GM18519 (cell line): ENCODE measurements around the gene BTF3L4.
"Not testable (repeated sequence)": the region's sequence is repeated elsewhere in the genome, so short reads cannot be mapped to it uniquely, and the experiment has no call there.

ENCODE experiments used
- ATAC-seq: cut with Tn5 transposase; IDR thresholded peaks from one replicate; pipeline ENCODE4 v1.9.1; 2021; ENCODE audit warnings: mild to moderate bottlenecking, moderate library complexity; ENCODE audit not compliant: unreplicated experiment, low FRiP score

Gene BTF3L4

DNA sequence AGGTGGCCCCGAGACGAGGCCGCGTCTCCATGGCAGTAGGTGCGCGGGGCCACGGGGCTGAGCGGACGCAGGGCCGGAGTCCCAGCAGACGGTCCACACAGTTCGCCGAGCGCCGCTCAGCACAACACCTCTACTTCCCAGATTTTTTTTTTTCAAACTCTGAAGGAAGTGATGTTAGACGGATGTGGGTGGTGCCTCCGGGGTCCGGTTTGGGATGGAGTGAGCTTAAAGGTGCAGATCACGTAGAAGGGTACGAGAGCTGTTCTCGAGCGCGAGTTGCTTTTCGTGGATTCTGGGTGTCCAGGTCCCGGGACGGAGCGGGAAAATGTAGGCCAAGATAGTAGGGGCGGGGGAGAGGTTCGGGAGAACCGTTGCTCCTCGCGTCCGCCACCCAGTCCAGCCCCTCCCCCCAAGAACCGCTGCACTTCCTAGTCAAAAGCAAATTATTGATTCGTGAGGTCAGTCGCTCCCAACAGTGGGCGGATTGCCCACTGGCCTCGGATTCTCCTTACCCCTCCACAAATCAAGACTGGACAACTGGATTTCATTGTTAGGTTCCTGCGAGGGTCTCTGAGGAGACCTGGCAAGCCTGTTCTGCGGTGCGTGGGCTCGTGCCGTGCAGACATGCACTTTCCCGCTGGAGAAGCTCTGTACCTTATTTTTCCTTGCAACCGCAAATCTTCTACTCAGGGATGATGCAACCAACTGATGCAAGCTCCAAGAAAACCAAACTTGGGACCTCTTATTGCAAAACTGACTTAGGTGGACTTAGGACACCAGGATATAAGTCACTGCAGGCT, 829 bp upstream of the BTF3L4 start, which contains the start of gene TXNDC12:
TSS of gene TXNDC12 (minus strand) at position 126 of the 800 bp plus-strand sequence. CDS start at position 31, 95 bp downstream.
- ATAC-seq: peak; percentile 31

DNA sequence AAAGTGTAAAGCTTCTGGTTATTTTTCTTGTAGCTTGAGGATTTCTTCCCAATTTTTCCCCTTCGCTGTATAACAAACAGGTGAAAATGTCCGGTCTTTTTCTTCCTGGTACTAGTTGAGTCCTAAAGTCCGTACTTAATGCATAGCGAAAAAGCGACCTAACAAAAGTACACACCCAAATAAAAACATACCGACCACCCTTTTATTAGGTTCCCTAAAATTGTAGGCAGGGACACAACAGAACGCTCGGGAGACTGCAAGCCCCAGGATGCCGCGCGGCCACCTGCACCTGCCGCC, 281 bp upstream of the BTF3L4 start:
- no peak for ATAC-seq

DNA sequence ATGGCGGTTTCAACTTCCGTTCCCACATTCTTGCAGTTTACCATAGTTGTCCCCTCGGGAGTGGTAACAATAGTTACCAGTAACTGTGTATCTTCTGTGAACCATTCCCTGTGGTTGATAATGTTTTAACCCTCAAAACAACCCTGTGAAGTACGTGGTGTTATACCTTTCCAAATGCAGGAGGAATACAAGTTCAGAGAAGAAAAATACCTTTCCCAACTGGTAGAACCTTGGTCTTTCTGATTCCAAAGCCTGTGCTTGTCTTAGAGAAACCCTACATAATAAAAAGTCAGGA, 789 bp downstream of the BTF3L4 start:
- peak; percentile 20 for ATAC-seq

DNA sequence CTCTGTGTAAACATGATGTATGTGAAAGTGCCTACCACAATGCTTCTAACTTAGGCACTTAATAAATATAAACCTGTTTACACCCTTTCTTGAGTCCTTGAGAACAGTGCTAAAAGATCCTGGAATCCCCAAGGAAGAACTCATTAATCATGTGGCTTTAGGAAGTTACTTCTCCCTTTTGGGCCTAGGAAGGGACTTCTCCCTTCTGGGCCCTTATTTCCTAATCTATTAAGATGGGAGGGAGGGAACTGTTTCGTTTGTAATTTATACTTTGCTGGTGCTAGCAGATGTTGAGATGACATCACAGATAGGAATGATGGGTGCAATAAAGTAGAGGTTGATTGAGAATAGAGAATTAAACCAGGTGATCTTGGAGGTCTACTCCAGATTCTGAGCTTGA, 1.2 kb downstream of the BTF3L4 start:
- ATAC-seq: no peak

DNA sequence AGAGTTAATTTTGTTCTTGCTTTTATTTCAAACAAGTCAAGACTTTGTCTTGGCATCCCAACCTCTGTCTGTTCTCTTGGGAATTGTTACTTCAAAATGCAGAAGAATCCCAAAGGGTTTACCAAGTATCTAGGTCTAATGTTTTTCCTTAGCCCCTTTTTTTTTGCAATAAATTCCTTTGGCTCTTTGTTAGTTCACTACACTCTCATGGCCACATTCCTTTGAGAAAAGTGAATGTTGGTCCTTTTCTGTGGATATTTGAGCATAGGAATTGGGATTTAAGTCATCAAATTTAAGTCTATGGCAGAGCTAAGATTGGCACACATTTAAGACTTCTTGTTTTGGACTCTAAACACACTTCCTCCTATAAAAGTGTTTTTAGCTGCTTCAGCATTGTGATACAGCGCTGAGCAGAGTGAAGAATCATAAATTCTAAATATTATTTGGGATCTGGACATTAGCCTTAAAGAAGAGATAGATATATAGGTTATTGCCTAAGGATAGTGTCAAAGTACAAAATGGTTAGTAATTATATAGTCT, 1.9 kb downstream of the BTF3L4 start:
- ATAC-seq: no peak

DNA sequence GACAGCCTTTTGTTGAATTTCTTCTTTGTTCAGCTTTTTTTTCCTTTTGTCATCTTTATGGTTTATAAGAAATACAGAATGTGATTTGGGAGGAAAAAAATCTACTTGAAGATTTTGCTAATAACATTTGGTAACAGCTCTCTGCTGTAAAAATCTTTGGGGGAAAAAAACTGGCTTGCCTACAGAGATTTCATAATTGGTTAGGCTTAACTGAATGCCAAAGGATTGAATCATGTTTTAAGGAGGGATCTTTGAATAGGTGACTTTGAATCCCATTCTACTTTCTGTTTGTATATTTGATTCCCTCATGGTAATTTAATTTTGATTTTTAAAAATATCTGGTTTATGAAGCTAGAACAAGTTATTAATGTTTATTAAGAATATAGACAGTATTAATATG, 3.2 kb downstream of the BTF3L4 start:
- no peak for ATAC-seq

DNA sequence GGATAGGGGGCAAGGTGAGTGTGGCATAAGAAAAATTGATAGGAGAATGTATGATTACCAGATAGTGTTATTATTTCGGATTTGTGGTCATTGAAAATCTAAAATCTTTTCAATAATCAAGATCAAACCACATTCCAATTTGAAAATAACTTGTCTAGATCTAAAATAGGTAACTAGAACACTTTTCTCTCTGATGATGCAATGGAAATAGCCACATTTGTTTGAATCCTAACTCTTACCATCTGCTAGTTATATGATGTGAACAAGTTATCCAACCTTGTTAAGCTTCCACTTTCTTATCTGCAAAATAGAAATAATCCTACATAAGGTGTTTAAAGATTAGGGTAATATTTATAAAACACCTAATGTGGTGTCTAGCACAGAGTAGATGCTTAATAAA, 3.8 kb downstream of the BTF3L4 start:
- ATAC-seq: no peak

DNA sequence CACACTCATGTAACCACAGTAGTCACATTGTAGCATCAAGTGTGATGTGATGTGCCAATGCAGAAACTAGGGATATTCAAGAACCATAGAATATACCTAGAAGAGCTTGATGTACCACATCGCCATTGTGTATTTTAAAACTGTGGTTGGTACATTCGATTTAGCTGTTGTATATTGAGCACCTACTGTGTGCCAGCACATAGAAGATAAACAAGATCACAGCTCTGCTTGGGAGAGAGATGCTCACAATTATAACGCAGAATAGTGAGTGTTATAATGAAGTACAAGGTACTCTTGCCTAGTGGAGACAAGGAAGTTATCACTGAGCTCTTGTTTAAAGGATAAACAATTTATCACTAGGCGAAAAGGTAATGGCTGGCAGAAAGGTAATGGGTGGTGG, 4.7 kb downstream of the BTF3L4 start:
- ATAC-seq: no peak

DNA sequence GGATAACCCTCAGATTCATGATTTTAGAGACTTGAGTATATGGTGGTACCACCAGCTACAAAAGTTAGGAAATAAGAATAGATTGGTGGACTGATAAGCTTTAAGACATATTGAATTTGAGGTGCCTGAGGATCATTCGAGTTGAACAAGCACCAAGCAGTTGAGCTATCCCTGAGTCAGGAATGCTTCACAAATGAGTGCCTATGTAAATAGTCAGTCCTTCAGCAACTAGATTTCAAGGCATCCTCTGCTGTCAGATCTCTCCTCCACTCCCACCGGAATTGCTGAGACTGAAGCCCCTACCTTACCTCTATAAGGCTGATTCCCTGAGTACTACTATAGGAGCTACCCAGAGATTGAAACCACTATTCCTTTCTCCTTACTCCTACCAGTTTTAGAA, 7.1 kb downstream of the BTF3L4 start:
- no peak for ATAC-seq

DNA sequence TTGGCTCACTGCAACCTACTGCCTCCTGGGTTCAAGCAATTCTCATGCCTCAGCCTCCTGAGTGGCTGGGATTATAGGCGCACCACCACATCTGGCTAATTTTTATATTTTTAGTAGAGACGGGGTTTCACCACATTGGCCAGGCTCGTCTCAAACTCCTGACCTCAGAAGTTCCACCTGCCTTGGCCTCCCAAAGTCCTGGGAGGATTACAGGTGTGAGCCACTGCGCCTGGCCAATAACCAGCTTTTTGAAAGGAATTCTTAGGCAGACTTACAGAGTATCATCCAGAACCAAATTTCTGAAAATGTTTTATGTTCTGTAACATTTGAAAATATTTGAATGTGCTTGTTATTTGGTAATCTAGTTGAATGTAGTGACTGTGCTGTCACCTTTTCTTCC, 14.6 kb downstream of the BTF3L4 start:
- ATAC-seq: no peak

DNA sequence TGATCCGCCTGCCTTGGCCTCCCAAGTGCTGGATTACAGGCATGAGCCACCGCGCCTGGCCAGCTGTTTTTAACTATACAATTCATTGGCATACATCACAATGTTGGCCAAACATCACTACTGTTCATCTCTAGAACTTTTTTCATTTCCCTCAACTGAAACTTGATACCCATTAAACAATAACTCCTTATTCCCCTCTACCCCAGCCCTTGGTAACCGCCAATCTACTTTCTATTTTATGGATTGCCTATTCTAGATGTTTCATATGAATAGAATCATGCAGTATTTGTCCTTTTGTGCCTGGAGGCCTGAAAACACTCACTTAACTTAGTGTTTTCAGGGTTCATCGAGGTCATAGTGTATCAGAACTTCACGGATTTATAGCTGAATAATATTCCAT, 16.2 kb downstream of the BTF3L4 start:
- ATAC-seq: no peak

DNA sequence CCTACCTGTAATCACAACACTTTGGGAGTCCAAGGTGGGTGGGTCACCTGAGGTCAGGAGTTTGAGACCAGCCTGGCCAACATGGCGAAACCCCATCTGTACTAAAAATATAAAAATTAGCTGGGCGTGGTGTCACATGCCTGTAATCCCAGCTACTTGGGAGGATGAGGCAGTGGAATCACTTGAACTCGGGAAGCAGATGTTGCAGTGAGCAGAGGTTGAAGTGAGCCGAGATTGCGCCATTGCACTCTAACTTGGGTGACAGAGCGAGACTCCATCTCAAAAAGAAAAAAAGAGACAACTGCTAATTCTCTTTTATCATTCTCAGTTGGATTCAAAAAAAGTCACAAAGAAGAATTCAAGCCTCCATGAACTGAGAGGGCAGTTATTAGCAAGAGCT, 21.2 kb downstream of the BTF3L4 start:
- not testable (repeated sequence) for ATAC-seq

DNA sequence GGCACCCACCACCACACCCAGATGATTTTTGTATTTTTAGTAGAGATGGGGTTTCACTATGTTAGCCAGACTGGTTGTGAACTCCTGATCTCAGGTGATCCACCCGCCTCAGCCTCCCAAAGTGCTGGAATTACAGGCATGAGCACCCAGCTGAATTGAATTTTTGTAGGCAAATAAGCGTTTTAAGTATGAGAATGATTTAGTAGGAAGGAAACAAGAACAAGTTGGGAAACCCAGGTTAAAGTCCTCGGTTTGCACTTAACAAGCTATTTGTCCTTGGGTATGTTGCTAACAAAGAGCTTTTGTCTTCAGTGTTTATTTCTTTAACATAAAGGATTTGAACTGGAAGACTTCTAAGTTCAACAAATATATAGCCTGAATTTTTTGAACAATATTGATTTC, 23.9 kb downstream of the BTF3L4 start:
- ATAC-seq: no peak

DNA sequence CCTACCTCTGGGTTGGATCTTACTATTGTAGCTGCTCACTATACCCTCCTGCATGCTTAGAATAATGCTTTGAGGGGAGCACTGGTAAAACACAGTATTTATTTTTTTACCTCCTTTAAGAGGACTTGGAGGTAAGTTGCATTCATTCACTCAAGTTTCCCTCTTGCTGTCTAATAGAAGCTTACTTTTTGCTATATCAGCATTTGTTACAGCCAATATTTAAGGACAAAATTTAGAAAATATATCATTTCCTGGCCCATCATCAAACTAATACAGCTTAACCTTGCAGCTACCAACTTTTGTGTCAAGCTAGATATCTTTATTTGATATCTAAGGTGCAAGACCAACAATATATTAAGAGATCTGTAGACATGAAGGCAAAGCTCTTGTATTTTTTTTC, 31.8 kb downstream of the BTF3L4 start:
- ATAC-seq: not testable (repeated sequence)

DNA sequence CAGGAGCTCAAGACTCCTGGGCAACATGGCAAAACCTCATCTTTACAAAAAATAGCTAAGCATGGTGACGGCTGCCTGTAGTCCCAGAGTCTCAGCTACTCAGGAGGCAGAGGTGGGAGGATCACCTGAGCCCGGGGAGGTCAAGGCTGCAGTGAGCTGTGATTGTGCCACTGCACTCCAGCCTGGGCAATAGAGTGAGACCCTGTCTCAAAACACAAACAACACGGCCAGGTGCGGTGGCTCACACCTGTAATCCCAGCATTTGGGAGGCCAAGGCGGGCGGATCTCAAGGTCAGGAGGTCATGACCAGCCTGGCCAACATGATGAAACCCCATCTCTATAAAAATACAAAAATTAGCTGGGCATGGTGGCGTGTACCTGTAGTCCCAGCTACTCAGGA, 38.2 kb downstream of the BTF3L4 start:
- not testable (repeated sequence) for ATAC-seq

DNA sequence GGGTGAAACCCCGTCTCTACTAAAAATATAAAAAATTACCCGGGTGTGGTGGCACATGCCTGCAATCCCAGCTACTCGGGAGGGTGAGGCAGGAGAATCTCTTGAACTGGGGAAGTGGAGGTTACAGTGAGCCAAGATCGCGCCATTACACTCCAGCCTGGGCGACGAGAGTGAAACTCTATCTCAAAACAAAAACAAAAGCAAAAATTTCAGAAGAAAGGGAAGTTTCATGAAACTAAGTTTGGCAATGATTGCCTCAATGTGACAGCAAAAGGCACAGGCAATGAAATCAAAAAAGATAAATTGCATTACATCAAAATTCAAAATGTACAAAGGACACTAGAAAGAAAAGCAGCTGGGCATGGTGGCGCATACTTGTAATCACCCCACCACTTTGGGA, 40.1 kb downstream of the BTF3L4 start:
- no peak for ATAC-seq

DNA sequence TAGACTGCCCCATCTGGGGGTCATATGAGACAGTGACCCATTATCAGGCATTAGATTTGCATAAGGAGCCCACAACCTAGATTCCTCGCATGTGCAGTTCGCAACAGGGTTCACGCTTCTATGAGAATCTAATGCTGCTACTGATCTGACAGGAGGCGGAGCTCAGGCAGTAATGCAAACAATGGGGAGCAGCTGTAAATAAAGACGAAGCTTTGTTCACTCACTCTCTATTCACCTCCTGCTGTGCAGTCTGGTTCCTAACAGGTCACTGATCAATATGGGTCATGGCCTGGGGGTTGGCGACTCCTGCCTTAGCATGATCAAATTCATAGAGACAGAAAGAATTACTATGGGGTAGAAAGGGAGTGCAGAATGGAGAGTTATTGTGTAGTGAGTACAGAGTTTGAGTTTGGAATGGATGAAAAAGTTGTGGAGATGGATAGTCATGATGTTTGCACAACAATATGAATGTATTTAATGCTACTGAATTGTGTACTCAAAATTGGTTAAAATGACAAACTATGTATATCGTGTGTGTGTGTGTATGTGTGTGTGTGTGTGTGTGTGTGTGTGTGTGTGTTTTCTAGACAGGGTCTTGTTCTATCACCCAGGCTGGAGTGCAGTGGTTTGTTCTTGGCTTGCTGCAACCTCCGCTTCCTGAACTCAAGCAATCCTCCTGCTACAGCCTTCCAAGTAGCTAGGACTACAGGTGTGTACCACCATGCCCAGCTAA, 42.2 kb downstream of the BTF3L4 start:
- ATAC-seq: no peak

DNA sequence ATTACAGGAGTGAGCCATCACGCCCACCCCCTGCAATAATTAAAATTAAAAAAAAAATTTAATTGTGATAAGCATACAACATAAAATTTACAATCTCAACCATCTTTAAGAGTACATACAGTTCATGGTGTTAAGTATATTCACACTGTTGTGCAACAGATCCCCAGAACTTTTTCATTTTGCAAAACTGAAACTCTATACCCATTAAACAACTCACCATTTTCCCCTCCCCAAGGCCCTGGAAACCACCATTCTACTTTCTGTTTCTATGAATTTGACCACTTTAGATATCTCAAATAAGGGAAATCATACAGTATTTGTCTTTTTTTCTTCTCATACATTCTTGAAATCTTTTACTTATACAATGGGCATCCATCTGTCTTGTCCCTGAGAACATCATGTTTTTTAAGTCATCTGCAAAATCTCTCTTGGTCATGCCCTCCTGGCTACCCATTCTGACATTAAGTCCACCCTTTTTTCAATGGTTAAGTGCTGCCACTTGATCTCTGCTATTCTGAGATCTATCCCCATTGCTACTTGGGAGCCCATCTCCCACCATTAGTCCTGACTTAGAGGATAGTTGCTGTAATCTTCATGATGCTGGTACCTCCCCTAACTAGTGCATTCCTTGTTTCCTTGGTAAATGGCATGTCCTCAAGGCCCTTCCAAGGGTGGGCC, 46.4 kb downstream of the BTF3L4 start:
- ATAC-seq: no peak

DNA sequence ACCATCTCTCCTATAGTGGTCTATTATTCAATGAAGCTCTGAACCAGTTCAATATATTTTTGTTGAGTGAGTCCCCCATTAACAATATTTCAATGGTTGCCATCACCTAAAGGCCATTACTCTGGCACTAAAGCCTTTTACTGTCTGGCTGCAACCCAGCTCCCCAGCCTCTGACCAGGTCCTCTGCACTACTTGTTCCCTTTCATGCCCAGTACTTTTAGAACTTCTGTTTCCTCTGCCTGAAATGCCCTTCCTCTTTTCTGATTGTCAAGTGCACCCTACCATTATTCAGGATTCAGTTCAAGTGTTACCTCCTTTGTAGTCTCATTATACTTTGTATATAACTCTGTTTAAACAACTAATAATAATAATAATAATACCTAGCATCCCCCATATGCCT, 55.4 kb downstream of the BTF3L4 start:
- no peak for ATAC-seq

DNA sequence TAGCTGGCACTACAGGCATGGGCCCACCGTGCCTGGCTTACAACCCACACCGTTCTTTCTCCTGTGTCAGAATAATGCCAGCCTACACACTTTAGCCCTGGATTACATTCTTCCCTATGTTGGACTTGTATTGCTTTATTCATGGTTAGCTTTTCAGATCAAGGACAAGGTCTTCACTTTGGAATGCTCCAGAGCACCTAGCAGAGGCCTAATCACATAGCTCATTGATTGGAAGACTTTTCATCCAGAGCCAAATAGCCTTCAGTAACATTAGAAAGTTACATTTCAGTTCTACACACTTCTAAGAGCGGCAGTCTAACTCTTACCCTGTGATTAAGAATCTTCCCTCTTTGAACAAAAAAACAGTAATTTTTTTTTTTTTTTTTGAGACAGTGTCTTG, 56.4 kb downstream of the BTF3L4 start:
- no peak for ATAC-seq

DNA sequence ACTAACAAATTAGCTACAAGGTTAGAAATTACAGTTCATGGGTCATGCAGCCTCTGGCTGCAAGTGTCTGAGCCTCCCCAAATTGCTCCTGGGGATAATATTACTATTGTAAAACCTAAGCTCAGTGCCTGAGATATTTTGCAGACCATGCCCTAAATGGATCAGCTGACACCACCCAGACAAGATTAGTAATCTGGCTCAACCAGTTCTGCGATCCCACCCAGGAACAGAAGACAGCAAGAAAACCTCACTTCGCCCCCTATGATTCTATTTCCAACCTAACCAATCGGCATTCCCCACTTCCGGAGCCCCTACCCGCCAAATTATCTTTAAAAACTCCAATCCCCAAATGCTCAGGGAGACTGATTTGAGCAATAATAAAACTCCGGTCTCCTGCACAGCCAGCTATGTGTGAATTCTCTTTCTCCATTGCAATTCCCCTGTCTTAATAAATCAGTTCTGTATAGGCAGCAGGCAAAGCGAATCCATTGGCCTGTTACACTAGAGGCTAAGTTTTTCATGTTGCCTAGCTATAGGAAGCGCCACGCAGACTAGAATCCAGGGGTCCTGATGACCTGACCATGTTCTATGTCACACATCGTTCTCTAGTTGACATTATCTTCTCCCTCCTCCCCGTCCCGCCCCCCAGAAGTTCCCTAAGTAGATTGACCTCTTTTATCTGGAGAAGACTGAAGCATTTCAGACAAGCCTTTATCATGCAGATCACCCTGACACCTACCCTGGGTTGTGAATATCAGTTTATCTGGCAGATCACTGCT, 63.4 kb downstream of the BTF3L4 start:
- no peak for ATAC-seq
